Measurements from ENCODE around the gene PRPS1.

DNA sequence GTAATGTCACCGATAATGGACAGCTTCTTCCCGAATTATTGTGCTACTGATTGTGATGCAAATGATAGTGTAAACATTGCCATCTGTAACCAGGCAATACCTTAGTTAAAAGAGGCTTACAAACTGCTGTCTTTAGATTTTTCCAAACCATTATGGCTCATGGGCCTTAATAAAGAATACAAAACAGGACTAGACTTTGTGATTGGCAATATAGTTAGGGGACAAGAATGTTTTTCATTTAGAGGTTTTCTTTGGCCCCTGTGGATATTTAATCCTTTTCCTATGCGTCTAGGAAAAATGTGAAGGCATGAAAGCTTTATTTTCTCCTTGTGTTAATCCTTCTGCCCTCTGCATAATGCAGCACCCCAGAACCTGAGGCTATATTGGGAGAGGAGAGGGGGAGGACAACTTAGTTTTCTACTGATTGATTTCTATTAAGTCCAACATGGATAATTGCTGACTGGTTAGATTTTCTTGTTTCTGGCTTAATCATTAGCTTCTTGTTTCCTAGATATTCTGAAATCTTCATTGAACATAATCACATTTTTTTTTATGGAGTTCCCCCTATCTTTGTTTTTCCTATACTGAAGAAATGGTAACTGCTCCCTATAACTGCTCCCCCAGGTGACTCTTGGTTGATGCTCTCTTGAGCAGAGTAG, 1.9 kb downstream of the PRPS1 start:
- TF ChIP-seq POLR2AphosphoS5 (IDR thresholded peaks at IDR 0.05; ENCODE audit: low read depth, low read length) (no peak), TAF1 (IDR thresholded peaks at IDR 0.05; ENCODE audit: low read depth, low read length) (no peak), POLR2A (IDR thresholded peaks at IDR 0.05; ENCODE audit: low read depth, low read length) (no peak)

Measured in GM12891 (cell line).